K562 treated with DMSO at 1 percent for 12 hours (cell line): ENCODE results near the gene SCAMP2. TPM values are rescaled to one million over a fixed set of nuclear protein-coding genes. Genes with fewer than 3 reads are reported as not detected.

ENCODE experiments used
- total RNA-seq: library from RNA; unstranded; fragments of 300-600 nt; gene quantifications from 2 replicates; pipeline ENCODE4 v1.2.3, GENCODE V29; 2022; ENCODE audit not compliant: insufficient read depth

Gene SCAMP2, protein sequence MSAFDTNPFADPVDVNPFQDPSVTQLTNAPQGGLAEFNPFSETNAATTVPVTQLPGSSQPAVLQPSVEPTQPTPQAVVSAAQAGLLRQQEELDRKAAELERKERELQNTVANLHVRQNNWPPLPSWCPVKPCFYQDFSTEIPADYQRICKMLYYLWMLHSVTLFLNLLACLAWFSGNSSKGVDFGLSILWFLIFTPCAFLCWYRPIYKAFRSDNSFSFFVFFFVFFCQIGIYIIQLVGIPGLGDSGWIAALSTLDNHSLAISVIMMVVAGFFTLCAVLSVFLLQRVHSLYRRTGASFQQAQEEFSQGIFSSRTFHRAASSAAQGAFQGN
- total RNA-seq = 48.7 and 76.7 TPM in 2 replicates

DNA sequence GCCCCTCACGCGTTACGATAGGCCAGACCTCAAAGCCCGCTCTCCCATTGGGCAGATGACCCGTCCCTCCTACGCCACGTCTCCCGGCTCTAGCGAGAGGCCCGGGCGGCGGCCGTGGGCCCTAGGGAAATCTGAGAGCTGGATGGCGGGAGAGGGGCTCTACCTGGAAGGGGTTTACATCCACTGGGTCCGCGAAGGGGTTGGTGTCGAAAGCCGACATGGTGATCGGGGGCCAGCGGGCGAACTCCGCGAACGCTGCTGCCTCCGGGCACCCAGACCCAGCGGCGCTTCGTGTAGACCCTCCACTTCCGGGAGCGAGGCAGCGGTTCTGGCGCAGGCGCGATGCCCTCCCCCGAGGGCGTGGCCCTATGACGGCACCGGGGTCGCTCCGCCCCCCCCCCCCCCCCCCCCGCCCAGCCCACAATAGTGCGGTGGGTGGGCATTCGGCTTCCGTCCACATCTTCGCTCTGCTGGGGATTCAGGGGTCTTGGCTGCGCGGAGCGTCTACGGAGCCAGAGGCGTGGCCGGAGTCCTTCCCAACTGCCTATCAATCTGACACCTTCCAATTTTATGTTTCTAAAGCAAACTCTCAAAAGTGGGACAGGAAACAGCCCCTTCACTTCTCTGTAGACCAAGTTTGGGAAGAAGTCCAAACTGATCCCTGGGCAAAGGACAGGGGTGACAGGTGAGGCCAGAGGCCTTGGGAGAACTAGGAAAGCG, at the start of gene SCAMP2:
Gene SCAMP2, minus strand, starts transcription at position 330 of the 720 bp plus-strand sequence. Its CDS starts 110 bp downstream, at position 220.

GRCh38 chr15:74906450-74907162, 33.4 kb upstream of the SCAMP2 start, which contains the start of gene FAM219B:
TSS of gene FAM219B (minus strand) at chr15:74906851. CDS start at chr15:74906800, 51 bp downstream.

DNA sequence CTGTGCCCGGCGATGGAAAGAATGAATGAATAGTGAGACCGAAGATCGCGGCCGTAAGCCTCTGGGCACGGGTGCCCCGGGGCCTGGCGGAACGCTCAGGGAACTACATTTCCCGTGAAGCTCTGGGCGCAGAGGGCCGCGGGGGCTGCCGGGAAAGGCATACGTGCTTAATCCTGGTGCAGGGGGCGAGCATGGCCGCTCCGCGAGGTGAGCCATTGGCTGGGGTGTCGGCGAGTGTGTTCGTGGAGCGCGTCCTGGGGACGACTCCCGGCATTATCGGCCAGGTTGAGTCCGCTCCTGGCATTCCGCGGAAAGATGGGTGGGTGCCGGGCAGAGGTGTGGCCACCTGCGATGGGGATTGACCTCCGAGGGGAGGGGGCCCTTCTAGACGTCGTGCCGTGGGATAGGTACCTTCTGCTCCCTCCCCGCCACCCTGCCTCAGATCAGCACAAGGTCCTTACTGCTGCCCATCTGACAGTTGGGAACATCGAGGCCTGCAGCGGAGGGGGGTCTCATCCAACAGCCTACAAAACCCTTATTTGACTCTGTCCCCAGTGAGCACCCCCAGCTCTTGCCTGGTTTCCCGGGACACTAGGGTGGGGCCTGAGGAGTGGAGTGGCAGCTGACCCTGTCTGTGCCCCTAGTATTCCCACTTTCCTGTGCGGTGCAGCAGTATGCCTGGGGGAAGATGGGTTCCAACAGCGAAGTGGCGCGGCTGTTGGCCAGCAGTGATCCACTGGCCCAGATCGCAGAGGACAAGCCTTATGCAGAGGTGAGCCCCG, 16.9 kb upstream of the SCAMP2 start, which contains the start of gene MPI:
Gene MPI, plus strand, starts transcription at position 160 of the 782 bp plus-strand sequence. Its CDS starts 32 bp downstream, at position 192.

DNA sequence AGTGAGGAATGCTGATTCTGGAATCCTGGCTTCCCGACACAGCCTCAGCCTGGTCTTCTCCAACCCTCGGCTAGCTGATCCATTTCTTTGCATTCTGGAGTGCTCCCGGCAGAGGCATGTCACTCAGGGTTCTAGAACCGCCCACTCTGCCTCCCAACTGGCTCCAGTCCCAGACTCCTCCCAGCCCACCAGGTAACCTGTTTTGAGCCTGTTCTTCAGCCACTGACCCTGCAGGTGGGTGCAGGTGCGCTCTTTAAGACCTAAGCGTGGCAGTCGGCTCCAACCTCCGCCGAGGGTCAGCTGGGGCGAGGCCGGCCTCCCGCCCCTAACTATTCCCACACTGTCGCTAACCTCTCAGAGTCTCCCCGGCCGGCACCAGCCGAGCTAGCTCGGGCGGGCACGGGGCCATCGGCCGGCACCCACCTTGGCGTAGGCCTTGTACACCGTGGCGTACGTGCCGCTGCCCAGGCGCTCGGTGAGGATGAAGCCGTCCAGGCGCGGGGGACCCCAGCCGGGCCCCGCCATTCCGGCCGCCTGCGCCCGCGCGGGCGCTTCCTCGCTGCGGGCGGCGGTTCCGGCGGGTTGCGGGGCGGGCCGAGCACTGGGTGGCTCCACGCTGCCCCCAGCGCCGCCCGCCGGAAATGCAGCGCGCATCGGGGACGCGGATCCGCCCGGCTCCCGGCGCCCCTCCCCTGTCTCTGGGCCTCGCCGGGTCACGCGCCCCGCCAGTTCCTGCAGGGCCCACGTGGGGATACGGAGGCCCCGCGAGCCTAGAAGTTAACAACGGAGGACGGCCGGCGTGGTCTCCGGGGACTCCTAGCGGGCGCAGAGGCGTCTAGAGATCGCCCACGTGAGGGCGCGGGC, 30.4 kb downstream of the SCAMP2 start, which contains the start of gene ULK3:
Gene ULK3, minus strand, starts transcription at position 576 of the 864 bp plus-strand sequence. Its CDS starts 51 bp downstream, at position 525.

GRCh38 chr15:74826364-74826819, 46.8 kb downstream of the SCAMP2 start, which contains the start of gene CPLX3:
TSS of gene CPLX3 (plus strand) at chr15:74826627. CDS start at chr15:74826704, 77 bp downstream.

GRCh38 chr15:74812533-74812932, 60.6 kb downstream of the SCAMP2 start, which contains the start of gene LMAN1L:
TSS of gene LMAN1L (plus strand) at chr15:74812835. CDS start at chr15:74812855, 20 bp downstream.

Other genes with a start within 250 kb of the SCAMP2 start
- gene EDC3, start 177.3 kb downstream of the SCAMP2 start, total RNA-seq = 30.0 and 49.7 TPM in 2 replicates
- not detected in 2 replicates for gene CYP1A1, start 147.8 kb downstream of the SCAMP2 start, total RNA-seq
- not detected in 2 replicates for gene CYP1A2, start 124.5 kb downstream of the SCAMP2 start, total RNA-seq
- gene CSK, start 91.3 kb downstream of the SCAMP2 start, total RNA-seq = 51.2 and 67.2 TPM in 2 replicates
- not detected in 2 replicates for gene LMAN1L, start 60.5 kb downstream of the SCAMP2 start, total RNA-seq
- not detected in 2 replicates for gene CPLX3, start 46.7 kb downstream of the SCAMP2 start, total RNA-seq
- 31.8 and 49.5 TPM in 2 replicates for gene ULK3, start 30.2 kb downstream of the SCAMP2 start, total RNA-seq
- 13.0 and 24.7 TPM in 2 replicates for gene MPI, start 16.7 kb upstream of the SCAMP2 start, total RNA-seq
- gene FAM219B, start 33.5 kb upstream of the SCAMP2 start, total RNA-seq = 8.9 and 36.7 TPM in 2 replicates
- gene COX5A, start 64.7 kb upstream of the SCAMP2 start, total RNA-seq = 399 and 494 TPM in 2 replicates
- 25.0 and 28.0 TPM in 2 replicates for gene RPP25, start 83.4 kb upstream of the SCAMP2 start, total RNA-seq
- gene SCAMP5, start 122.2 kb upstream of the SCAMP2 start, total RNA-seq = 0.38 TPM in 1 of 2 replicates, not detected in the other
- 13.2 and 17.0 TPM in 2 replicates for gene PPCDC, start 150.2 kb upstream of the SCAMP2 start, total RNA-seq